Right lobe of liver (tissue), 6 donors: ENCODE data around the gene PRPS2. TPM values are rescaled to one million over a fixed set of nuclear protein-coding genes. Genes with fewer than 3 reads are reported as not detected.

Experiments
- ATAC-seq, 4 donors: fragments of 200-7000 bp; cut with Tn5 transposase; one replicate each; pipeline ENCODE4 v1.9.1; 2020; ENCODE audit warnings: mild to moderate bottlenecking in 4 of 4, moderate library complexity in 4 of 4
- DNase-seq, 3 donors: peaks; one replicate each; pipeline ENCODE4 v3.0.0-alpha.2; 2020
- H3K27ac ChIP-seq, 3 donors: fragments of 200-600 bp; one replicate each; pipeline ENCODE4 v1.8.0; 2022
- H3K27me3 ChIP-seq, 2 donors: fragments of 200-600 bp; one replicate each; pipeline ENCODE4 v1.8.0; 2022
- H3K36me3 ChIP-seq, 4 donors: fragments of 200-600 bp; sonication (generic) in 1 of 4; one replicate each; pipeline versions ENCODE4 v1.5.1 to v1.8.0; 2017 to 2022; ENCODE audit warnings: control low read depth in 1 of 4
- H3K4me1 ChIP-seq, 4 donors: fragments of 200-600 bp; sonication (generic) in 1 of 4; one replicate each; pipeline versions ENCODE4 v1.5.1 to v1.8.0; 2017 to 2022; ENCODE audit warnings: control low read depth in 1 of 4
- H3K4me3 ChIP-seq, 3 donors: fragments of 200-600 bp; one replicate each; pipeline ENCODE4 v1.8.0; 2022
- H3K9me3 ChIP-seq, 4 donors: fragments of 200-600 bp; sonication (generic) in 1 of 4; one replicate each; pipeline versions ENCODE4 v1.5.1 to v1.8.0; 2017 to 2022; ENCODE audit warnings: control low read depth in 1 of 4
- CTCF ChIP-seq, 4 donors: fragments of 200-600 bp in 3 of 4; fragments of 450-650 bp in 1 of 4; IDR thresholded peaks; one replicate each; pipeline versions ENCODE4 v1.5.1 to v1.8.0; 2016 to 2022; ENCODE audit warnings: antibody characterized with exemption in 4 of 4, mild to moderate bottlenecking in 2 of 4
- POLR2A ChIP-seq: fragments of 450-650 bp; IDR thresholded peaks from one replicate; pipeline ENCODE4 v1.6.1; 2017; ENCODE audit warnings: antibody characterized with exemption, mild to moderate bottlenecking
- WGBS: methylation state at CpG from one replicate; pipeline ENCODE4 v1.1.6; 2018; ENCODE audit warnings: low coverage, low lambda C conversion rate; ENCODE audit not compliant: insufficient coverage; ENCODE audit errors: missing lambda C conversion rate; 5-methylcytosine and 5-hydroxymethylcytosine counted together
- intact Hi-C, 2 donors: fragments of 100-400 bp; cut with DNase I; formaldehyde crosslinking; loops; one replicate each; pipeline versions ENCODE4 v1.11.2 to v1.14.1; 2022
- total RNA-seq, 6 experiments: library from RNA; depleted of rRNA in 2 of 6; stranded (reverse); fragments of >200 nt in 2 of 6; fragmentation: NEBNext Ultra II Directional in 3 of 6; extraction: Animal tissue kit (Norgen Biotek cat#: 25700) in 3 of 6; gene quantifications; one replicate each; pipeline versions ENCODE4 v1.1.0 to v1.2.4, GENCODE V29; 2016 to 2023
- donor health status: DM: no; HTN: yes; CAD: no.
- donor health status: DM: no; HTN: no; CAD: no.
- donor health status: DM: no; HTN: no; CAD: no.
- donor health status: DM: no; HTN: yes; CAD: no.
- donor health status: DM: no; HTN: yes; CAD: no.

Gene PRPS2
- total RNA-seq, 6 experiments from 2014 or later = 13.9 to 17.9 (median 15.0) TPM

DNA sequence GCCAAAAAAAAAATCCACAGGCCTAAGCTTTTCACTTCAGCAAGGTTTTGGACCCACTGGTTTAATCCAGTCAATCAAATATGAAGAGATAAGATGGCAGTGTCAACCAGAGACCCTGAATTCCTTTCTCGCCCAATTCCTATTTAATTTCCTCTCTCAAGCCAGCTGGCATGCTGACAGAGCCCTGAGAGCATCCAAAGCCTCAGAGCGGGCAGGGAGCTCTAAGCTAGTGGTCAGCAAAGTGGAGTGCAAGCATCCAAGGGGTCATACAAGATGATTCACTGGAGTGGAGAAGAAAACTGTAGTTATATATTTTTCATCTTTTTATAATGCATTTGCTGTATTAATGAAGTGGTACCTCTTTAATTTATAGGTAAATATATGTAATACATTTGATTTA, 37.8 kb upstream of the PRPS2 start:
- 58% methylated on average over 2 of the region's 2 CpGs for WGBS
- Histone ChIP-seq H3K9me3 (no peaks in the 10 kb centered on the region), H3K27ac (no peak overlapping the region), H3K27me3 (no peaks in the 10 kb centered on the region), H3K4me1 (no peaks in the 10 kb centered on the region), H3K36me3 (no peaks in the 10 kb centered on the region), H3K4me3 (no peak overlapping the region)
- ATAC-seq (no peak), DNase-seq (no peak)
- intact Hi-C loops = no loop called here
- TF ChIP-seq CTCF (IDR thresholded peaks at IDR 0.05) (no peak), POLR2A (no peak)

DNA sequence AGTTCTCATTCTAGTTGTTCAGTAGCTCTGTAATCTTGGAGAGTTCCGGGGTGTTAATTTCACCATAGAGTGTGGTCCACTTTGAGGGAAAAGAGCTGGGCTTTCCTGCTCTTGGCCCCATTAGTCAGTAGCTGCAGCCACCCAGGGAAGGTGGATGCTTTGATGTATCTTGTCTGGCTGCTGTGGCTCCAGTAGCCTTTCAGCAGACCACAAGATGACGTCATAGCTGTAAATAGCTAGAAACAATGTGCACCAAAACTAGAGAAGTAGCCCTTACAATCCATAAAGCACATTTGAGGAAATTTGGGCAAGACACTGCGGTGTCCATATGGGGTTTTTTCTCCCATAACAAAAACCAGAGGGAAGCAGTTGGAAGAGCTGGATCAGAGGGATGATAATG, 32.9 kb upstream of the PRPS2 start:
- no peak overlapping the region for H3K4me3 ChIP-seq
- TF ChIP-seq CTCF (IDR thresholded peaks at IDR 0.05) = no peak
- TF ChIP-seq POLR2A = no peak
- 55% methylated on average over 3 of the region's 3 CpGs for WGBS
- no peaks in the 10 kb centered on the region for H3K9me3 ChIP-seq
- H3K4me1 ChIP-seq = no peaks in the 10 kb centered on the region
- no peaks in the 10 kb centered on the region for H3K27me3 ChIP-seq
- DNase-seq = no peak
- no peaks in the 10 kb centered on the region for H3K36me3 ChIP-seq
- H3K27ac ChIP-seq = no peak overlapping the region
- intact Hi-C loops = no loop called here
- no peak for ATAC-seq

DNA sequence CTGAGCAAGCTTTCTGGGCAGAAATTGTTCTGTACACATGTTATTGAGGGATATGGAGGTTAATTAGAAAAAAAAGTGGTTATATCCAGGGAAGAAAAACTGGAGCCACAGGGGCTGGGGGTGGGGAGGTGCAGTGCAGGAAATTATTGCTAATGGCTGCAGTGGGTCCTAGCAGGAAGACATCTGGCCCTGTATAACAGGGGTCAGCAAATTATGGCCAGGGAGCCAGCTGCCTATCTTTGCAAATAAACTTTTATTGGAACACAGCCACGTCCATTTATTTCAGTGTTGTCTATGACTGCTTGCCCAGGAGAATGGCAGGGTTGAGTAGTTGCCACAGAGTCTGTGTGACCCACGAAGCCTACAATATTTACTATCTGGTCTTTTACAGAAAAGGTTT, 23.4 kb upstream of the PRPS2 start:
- intact Hi-C loops = no loop called here
- no peaks in the 10 kb centered on the region for H3K4me1 ChIP-seq
- H3K27ac ChIP-seq = no peak overlapping the region
- ATAC-seq (peak in 1 of 4 donors; percentile 18), DNase-seq (no peak)
- TF ChIP-seq CTCF (IDR thresholded peaks at IDR 0.05) = no peak
- no peak for TF ChIP-seq POLR2A
- WGBS = 11% methylated on average over 1 of the region's 2 CpGs
- no peaks in the 10 kb centered on the region for H3K36me3 ChIP-seq
- H3K4me3 ChIP-seq = no peak overlapping the region
- no peaks in the 10 kb centered on the region for H3K9me3 ChIP-seq
- H3K27me3 ChIP-seq = no peaks in the 10 kb centered on the region

DNA sequence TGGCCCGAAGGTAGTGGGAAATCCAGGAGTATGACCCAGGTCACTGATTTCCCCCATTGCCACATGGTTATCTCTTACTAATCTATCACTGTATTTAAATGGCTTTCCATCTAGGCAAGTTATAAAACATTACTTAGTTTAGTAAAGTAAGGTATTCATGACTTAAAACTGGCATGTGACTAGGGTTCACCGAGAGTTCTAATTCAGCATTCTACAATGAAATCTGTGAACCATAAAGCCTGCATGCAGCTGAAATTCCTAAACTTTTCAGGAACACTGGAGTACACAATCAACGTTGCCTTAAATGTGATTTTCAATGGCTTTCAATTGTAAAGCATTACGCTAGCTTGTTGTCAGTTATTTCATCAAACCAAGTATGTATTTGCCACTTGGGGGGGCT, 22.7 kb upstream of the PRPS2 start:
- Histone ChIP-seq H3K36me3 (no peaks in the 10 kb centered on the region), H3K4me1 (no peaks in the 10 kb centered on the region), H3K9me3 (no peaks in the 10 kb centered on the region), H3K27me3 (no peaks in the 10 kb centered on the region), H3K4me3 (no peak overlapping the region), H3K27ac (no peak overlapping the region)
- ATAC-seq (no peak), DNase-seq (no peak)
- intact Hi-C loops = no loop called here
- TF ChIP-seq POLR2A (no peak), CTCF (IDR thresholded peaks at IDR 0.05) (no peak)
- WGBS = 68% methylated on average over 4 of the region's 4 CpGs

DNA sequence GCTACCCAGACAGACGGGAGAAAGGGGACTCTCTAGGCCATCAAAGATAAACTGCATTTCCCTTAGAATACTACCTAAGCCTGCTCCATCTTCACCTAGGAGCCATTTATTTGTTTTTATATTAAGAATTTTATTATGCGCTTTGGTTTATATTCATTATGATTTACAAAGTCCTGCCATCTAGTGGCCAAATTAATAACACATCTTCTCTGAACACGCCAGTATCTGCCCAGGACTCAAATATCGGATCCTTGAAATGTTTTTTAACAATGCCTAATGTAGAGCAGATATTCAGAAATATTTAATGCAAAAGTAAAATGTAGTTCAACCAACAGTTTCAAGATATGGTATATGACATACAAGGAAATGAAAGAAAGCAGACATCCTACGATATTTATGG, 20.8 kb upstream of the PRPS2 start:
- DNase-seq (no peak), ATAC-seq (peak; percentile 58 to 70 (median 62))
- no peaks in the 10 kb centered on the region for H3K9me3 ChIP-seq
- H3K4me3 ChIP-seq = no peak overlapping the region
- H3K27ac ChIP-seq = no peak overlapping the region
- no peaks in the 10 kb centered on the region for H3K36me3 ChIP-seq
- H3K4me1 ChIP-seq = no peaks in the 10 kb centered on the region
- WGBS = 30% methylated on average over 5 of the region's 5 CpGs
- TF ChIP-seq POLR2A (no peak), CTCF (IDR thresholded peaks at IDR 0.05) (peak; percentile 40 to 68 (median 64))
- peaks cover 0 to under 1% of the 10 kb centered on the region in 2 donors for H3K27me3 ChIP-seq
- intact Hi-C loops = no loop called here
